WTC11 (cell line): ENCODE data around the gene TCEA2. TPM values are rescaled to one million over a fixed set of nuclear protein-coding genes. Genes with fewer than 3 reads are reported as not detected.

Experiments used
- ATAC-seq: fragments of 200-7000 bp; cut with Tn5 transposase; 2 replicates; pipeline ENCODE4 v1.10.0; 2021; ENCODE audit warnings: mild to moderate bottlenecking, moderate library complexity
- CTCF ChIA-PET: fragments of 300-600 bp; sonication (Branson Sonifier 250); formaldehyde crosslinking; loops from one replicate; lab custom pipeline; 2021; ENCODE audit warnings: antibody characterized with exemption; lab: Charles Lee
- POLR2A ChIA-PET: fragments of 350-600 bp; sonication (Branson Sonifier 250); formaldehyde crosslinking; loops from one replicate; lab custom pipeline; 2021; ENCODE audit warnings: antibody characterized with exemption; lab: Charles Lee
- DNase-seq: peaks from one replicate; pipeline ENCODE4 v3.0.0; 2021; ENCODE audit warnings: low spot score
- H3K27ac Mint-ChIP-seq: 2 replicates; pipeline ENCODE4 v1.8.0; 2021; ENCODE audit warnings: mixed read lengths
- H3K27me3 Mint-ChIP-seq: 2 replicates; pipeline ENCODE4 v1.8.0; 2021; ENCODE audit warnings: low read depth, mild to moderate bottlenecking, moderate library complexity, mixed read lengths
- H3K36me3 Mint-ChIP-seq: 2 replicates; pipeline ENCODE4 v1.8.0; 2021; ENCODE audit warnings: mixed read lengths
- H3K4me1 Mint-ChIP-seq: 2 replicates; pipeline ENCODE4 v1.8.0; 2022; ENCODE audit warnings: mixed read lengths
- H3K4me3 Mint-ChIP-seq: 2 replicates; pipeline ENCODE4 v1.8.0; 2021; ENCODE audit warnings: mild to moderate bottlenecking, moderate library complexity, mixed read lengths
- H3K9me3 Mint-ChIP-seq: 2 replicates; pipeline ENCODE4 v1.8.0; 2021; ENCODE audit warnings: mixed read lengths
- ATF1 ChIP-seq: sonication (generic); formaldehyde crosslinking; IDR thresholded peaks from 2 replicates; pipeline ENCODE4 v1.8.1; 2023; ENCODE audit warnings: mild to moderate bottlenecking, moderate library complexity, missing genetic modification reagents
- CDX4 ChIP-seq: fragments of 250-450 bp; sonication (Bioruptor Pico); IDR thresholded peaks from 2 replicates; pipeline ENCODE4 v1.9.0; 2021; ENCODE audit warnings: moderate library complexity, mild to moderate bottlenecking, inconsistent platforms, borderline replicate concordance
- ELF4 ChIP-seq: sonication (generic); formaldehyde crosslinking; IDR thresholded peaks from 2 replicates; pipeline ENCODE4 v1.8.1; 2022; ENCODE audit warnings: low read depth, mild to moderate bottlenecking, moderate library complexity, missing genetic modification reagents
- FOXJ3 ChIP-seq: sonication (generic); formaldehyde crosslinking; IDR thresholded peaks from 2 replicates; pipeline ENCODE4 v1.9.0; 2021; ENCODE audit warnings: missing genetic modification reagents, mild to moderate bottlenecking, borderline replicate concordance
- GRHL2 ChIP-seq: fragments of 250-450 bp; sonication (Bioruptor Pico); IDR thresholded peaks from 2 replicates; pipeline ENCODE4 v1.8.0; 2022; ENCODE audit warnings: mild to moderate bottlenecking, moderate library complexity; ENCODE audit not compliant: insufficient replicate concordance, severe bottlenecking
- HMGXB4 ChIP-seq: sonication (generic); formaldehyde crosslinking; IDR thresholded peaks from 2 replicates; pipeline ENCODE4 v1.8.1; 2023; ENCODE audit warnings: mild to moderate bottlenecking, moderate library complexity, missing genetic modification reagents
- JUN ChIP-seq: sonication (generic); formaldehyde crosslinking; IDR thresholded peaks from 2 replicates; pipeline ENCODE4 v1.8.0; 2023; ENCODE audit warnings: mild to moderate bottlenecking, missing genetic modification reagents
- MXD4 ChIP-seq: fragments of 250-450 bp; sonication (Bioruptor Pico); IDR thresholded peaks from 2 replicates; pipeline ENCODE4 v1.8.0; 2021; ENCODE audit warnings: mild to moderate bottlenecking, moderate library complexity, borderline replicate concordance
- MYBL2 ChIP-seq: sonication (generic); formaldehyde crosslinking; IDR thresholded peaks from 2 replicates; pipeline ENCODE4 v1.8.1; 2023; ENCODE audit warnings: mild to moderate bottlenecking, moderate library complexity, missing genetic modification reagents
- NR3C1 ChIP-seq: sonication (generic); formaldehyde crosslinking; conservative IDR thresholded peaks from 2 replicates; pipeline ENCODE4 v1.8.1; 2023; ENCODE audit warnings: low read depth, mild to moderate bottlenecking, missing genetic modification reagents
- PRRX2 ChIP-seq: fragments of 250-450 bp; sonication (Bioruptor Pico); IDR thresholded peaks from 2 replicates; pipeline ENCODE4 v1.8.0; 2021; ENCODE audit warnings: mild to moderate bottlenecking
- RORB ChIP-seq: fragments of 250-450 bp; sonication (Bioruptor Pico); IDR thresholded peaks from 2 replicates; pipeline ENCODE4 v1.9.0; 2021; ENCODE audit warnings: mild to moderate bottlenecking
- ZNF263 ChIP-seq: sonication (generic); formaldehyde crosslinking; IDR thresholded peaks from 2 replicates; pipeline ENCODE4 v1.8.1; 2022; ENCODE audit warnings: low read depth, mild to moderate bottlenecking, moderate library complexity, missing genetic modification reagents
- ZNF281 ChIP-seq: sonication (generic); formaldehyde crosslinking; IDR thresholded peaks from 2 replicates; pipeline ENCODE4 v1.8.0; 2023; ENCODE audit warnings: mild to moderate bottlenecking, missing genetic modification reagents
- ZNF423 ChIP-seq: fragments of 250-450 bp; sonication (Bioruptor Pico); IDR thresholded peaks from 2 replicates; pipeline ENCODE4 v2.1.2; 2022; ENCODE audit warnings: mild to moderate bottlenecking, moderate library complexity
- total RNA-seq: library from RNA; stranded (reverse); gene quantifications from 3 replicates; pipeline ENCODE4 v1.2.3, GENCODE V29; 2021
- TF ChIP-seq, protein P1 (sequence below): sonication (generic); formaldehyde crosslinking; conservative IDR thresholded peaks from 2 replicates; pipeline ENCODE4 v1.8.1; 2023; ENCODE audit warnings: mild to moderate bottlenecking, low read depth, missing genetic modification reagents, moderate library complexity
- TF ChIP-seq, protein P2 (sequence below): sonication (generic); formaldehyde crosslinking; IDR thresholded peaks from 2 replicates; pipeline ENCODE4 v1.8.1; 2023; ENCODE audit warnings: mild to moderate bottlenecking, missing genetic modification reagents
- TF ChIP-seq, protein P3 (sequence below): sonication (generic); formaldehyde crosslinking; IDR thresholded peaks from 2 replicates; pipeline ENCODE4 v1.8.0; 2022; ENCODE audit warnings: mild to moderate bottlenecking, missing genetic modification reagents
- TF ChIP-seq, protein P4 (sequence below): sonication (generic); formaldehyde crosslinking; IDR thresholded peaks from 2 replicates; pipeline ENCODE4 v1.8.1; 2022; ENCODE audit warnings: low read depth, mild to moderate bottlenecking, moderate library complexity, missing genetic modification reagents, borderline replicate concordance
- TF ChIP-seq, protein P5 (sequence below): sonication (generic); formaldehyde crosslinking; IDR thresholded peaks from 2 replicates; pipeline ENCODE4 v1.8.1; 2022; ENCODE audit warnings: low read depth, missing genetic modification reagents, borderline replicate concordance

The TCEA2 gene
- total RNA-seq, 1 experiment from 2014 or later, result 55.8 TPM

GRCh38 chr20:64083378-64083803 lies 20.4 kb downstream of the TCEA2 start (continued):
- no peak for TF ChIP-seq MYBL2
- no peak for TF ChIP-seq MXD4 (CRISPR knock-in tag)
- no peak for TF ChIP-seq FOXJ3 (CRISPR knock-in tag)
- TF ChIP-seq NR3C1 (CRISPR knock-in tag), result no peak
- TF ChIP-seq RORB (CRISPR knock-in tag), result no peak
- no peak for TF ChIP-seq CDX4 (CRISPR knock-in tag)
- TF ChIP-seq, protein P1, sequence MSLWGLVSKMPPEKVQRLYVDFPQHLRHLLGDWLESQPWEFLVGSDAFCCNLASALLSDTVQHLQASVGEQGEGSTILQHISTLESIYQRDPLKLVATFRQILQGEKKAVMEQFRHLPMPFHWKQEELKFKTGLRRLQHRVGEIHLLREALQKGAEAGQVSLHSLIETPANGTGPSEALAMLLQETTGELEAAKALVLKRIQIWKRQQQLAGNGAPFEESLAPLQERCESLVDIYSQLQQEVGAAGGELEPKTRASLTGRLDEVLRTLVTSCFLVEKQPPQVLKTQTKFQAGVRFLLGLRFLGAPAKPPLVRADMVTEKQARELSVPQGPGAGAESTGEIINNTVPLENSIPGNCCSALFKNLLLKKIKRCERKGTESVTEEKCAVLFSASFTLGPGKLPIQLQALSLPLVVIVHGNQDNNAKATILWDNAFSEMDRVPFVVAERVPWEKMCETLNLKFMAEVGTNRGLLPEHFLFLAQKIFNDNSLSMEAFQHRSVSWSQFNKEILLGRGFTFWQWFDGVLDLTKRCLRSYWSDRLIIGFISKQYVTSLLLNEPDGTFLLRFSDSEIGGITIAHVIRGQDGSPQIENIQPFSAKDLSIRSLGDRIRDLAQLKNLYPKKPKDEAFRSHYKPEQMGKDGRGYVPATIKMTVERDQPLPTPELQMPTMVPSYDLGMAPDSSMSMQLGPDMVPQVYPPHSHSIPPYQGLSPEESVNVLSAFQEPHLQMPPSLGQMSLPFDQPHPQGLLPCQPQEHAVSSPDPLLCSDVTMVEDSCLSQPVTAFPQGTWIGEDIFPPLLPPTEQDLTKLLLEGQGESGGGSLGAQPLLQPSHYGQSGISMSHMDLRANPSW, result no peak
- TF ChIP-seq ZNF263 (CRISPR knock-in tag), result 0 out of 2 replicates have a peak, but pooled peaks have one; percentile 16
- TF ChIP-seq ATF1, result no peak
- TF ChIP-seq, protein P2, sequence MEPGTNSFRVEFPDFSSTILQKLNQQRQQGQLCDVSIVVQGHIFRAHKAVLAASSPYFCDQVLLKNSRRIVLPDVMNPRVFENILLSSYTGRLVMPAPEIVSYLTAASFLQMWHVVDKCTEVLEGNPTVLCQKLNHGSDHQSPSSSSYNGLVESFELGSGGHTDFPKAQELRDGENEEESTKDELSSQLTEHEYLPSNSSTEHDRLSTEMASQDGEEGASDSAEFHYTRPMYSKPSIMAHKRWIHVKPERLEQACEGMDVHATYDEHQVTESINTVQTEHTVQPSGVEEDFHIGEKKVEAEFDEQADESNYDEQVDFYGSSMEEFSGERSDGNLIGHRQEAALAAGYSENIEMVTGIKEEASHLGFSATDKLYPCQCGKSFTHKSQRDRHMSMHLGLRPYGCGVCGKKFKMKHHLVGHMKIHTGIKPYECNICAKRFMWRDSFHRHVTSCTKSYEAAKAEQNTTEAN (CRISPR knock-in tag), result no peak
- no peak for TF ChIP-seq ELF4
- TF ChIP-seq ZNF423 (CRISPR knock-in tag), result peak; percentile 84
- TF ChIP-seq PRRX2, result no peak

DNA sequence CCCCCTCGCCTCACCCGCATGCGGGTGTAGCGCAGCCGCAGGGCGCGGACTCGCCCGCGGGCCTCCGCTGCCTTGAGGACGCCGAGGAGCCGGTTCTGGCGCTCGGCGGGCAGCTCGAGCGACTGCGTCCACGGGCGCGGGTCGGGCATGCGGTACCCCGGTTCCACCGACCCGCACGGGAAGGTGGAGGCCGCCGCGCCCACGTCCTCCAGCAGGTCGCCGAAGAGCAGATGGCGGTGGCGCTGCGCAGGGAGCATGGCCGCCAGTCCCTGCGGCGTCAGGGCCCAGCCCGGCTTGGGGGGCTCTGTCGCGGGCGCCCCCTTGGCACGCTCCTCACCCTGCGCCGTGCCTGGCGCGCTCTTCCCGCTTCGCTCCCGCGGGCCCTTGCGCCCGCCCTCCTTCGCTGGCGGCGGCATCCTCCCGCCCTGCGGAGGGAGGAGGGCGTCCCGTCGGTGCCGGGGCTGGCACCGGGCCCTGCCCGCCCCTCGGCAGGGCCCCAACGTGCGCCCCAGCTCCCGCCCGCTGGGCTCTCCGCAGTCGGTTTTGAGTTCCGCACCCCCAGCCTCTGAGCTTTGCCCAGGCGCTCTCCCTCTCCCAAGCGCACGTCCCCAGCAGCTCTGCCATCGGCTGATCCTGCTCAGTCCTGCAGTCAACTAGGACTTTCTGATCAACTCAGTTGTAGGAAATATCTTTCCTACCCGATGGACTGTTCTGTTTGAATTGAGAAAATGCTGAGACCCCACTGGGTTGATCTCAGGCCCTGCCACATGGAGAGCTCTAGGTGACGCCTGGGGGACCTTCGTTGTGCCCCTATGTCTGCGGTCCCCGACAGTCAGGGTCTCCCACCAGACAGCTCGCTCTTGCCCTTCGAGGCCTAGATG lies 21.0 kb downstream of the TCEA2 start, which contains the start of gene LKAAEAR1:
Gene LKAAEAR1 (minus strand): TSS at position 595 of the 881 bp plus-strand sequence. CDS start 179 bp downstream, at position 416.
- peaks cover 59% of the 10 kb centered on the region for H3K27me3 Mint-ChIP-seq
- POLR2A ChIA-PET, result interaction anchor here (1.0 kb wide), 1 partner anchor 36 kb away, joined by 3 read pairs; no protein-coding TSS in a partner anchor
- H3K27ac Mint-ChIP-seq, result no peak within 1 kb of the TSS
- DNase-seq, result no peak
- H3K4me3 Mint-ChIP-seq, result peak within 1 kb of the TSS; percentile 85
- 0 out of 2 replicates have a peak, but pooled peaks cover 3% of the 10 kb centered on the region for H3K9me3 Mint-ChIP-seq
- peaks cover 23% of the 10 kb centered on the region for H3K4me1 Mint-ChIP-seq
- CTCF ChIA-PET, result interaction anchor here (0.6 to 5.6 kb wide), 39 partner anchors 8 to 501 kb away, joined by 3 to 119 read pairs (median 5); partner anchors contain the start of genes C20orf204, PCMTD2, PRPF6 and SAMD10
- peak; percentile 1; the same call in 1 of the 2 replicates for ATAC-seq
- H3K36me3 Mint-ChIP-seq, result no peaks in the 10 kb centered on the region
- TF ChIP-seq, protein P3, sequence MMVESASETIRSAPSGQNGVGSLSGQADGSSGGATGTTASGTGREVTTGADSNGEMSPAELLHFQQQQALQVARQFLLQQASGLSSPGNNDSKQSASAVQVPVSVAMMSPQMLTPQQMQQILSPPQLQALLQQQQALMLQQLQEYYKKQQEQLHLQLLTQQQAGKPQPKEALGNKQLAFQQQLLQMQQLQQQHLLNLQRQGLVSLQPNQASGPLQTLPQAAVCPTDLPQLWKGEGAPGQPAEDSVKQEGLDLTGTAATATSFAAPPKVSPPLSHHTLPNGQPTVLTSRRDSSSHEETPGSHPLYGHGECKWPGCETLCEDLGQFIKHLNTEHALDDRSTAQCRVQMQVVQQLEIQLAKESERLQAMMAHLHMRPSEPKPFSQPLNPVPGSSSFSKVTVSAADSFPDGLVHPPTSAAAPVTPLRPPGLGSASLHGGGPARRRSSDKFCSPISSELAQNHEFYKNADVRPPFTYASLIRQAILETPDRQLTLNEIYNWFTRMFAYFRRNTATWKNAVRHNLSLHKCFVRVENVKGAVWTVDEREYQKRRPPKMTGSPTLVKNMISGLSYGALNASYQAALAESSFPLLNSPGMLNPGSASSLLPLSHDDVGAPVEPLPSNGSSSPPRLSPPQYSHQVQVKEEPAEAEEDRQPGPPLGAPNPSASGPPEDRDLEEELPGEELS, result peak; percentile 69
- TF ChIP-seq, protein P4, sequence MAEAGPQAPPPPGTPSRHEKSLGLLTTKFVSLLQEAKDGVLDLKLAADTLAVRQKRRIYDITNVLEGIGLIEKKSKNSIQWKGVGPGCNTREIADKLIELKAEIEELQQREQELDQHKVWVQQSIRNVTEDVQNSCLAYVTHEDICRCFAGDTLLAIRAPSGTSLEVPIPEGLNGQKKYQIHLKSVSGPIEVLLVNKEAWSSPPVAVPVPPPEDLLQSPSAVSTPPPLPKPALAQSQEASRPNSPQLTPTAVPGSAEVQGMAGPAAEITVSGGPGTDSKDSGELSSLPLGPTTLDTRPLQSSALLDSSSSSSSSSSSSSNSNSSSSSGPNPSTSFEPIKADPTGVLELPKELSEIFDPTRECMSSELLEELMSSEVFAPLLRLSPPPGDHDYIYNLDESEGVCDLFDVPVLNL, result 0 out of 2 replicates have a peak, but pooled peaks have one; percentile 57
- TF ChIP-seq ZNF281 (CRISPR knock-in tag), result peak; percentile 73; the same call in 1 of the 2 replicates
- peak; percentile 93; the same call in 1 of the 2 replicates for TF ChIP-seq HMGXB4 (CRISPR knock-in tag)
- TF ChIP-seq GRHL2 (CRISPR knock-in tag), result no peak
- TF ChIP-seq JUN (CRISPR knock-in tag), result no peak
- TF ChIP-seq, protein P5, sequence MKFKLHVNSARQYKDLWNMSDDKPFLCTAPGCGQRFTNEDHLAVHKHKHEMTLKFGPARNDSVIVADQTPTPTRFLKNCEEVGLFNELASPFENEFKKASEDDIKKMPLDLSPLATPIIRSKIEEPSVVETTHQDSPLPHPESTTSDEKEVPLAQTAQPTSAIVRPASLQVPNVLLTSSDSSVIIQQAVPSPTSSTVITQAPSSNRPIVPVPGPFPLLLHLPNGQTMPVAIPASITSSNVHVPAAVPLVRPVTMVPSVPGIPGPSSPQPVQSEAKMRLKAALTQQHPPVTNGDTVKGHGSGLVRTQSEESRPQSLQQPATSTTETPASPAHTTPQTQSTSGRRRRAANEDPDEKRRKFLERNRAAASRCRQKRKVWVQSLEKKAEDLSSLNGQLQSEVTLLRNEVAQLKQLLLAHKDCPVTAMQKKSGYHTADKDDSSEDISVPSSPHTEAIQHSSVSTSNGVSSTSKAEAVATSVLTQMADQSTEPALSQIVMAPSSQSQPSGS (CRISPR knock-in tag), result no peak
